Hepatocyte (in vitro differentiated cells): Measurements from ENCODE around the gene GOLT1A.

Experiments
- EZH2 ChIP-seq: fragments of 200-600 bp; sonication (generic); IDR thresholded peaks from 2 replicates; pipeline ENCODE4 v1.6.1; 2016; ENCODE audit warnings: antibody characterized with exemption, mild to moderate bottlenecking, borderline replicate concordance
- EZH2phosphoT487 ChIP-seq: fragments of 200-600 bp; sonication (generic); IDR thresholded peaks from one replicate; pipeline ENCODE4 v1.6.1; 2018; ENCODE audit warnings: antibody characterized with exemption, mild to moderate bottlenecking, low read depth, moderate library complexity; ENCODE audit not compliant: unreplicated experiment, severe bottlenecking
- TF ChIP-seq, protein P1 (sequence below): fragments of 200-600 bp; sonication (generic); IDR thresholded peaks from 2 replicates; pipeline ENCODE4 v1.5.1; 2016; ENCODE audit warnings: antibody characterized with exemption, mild to moderate bottlenecking; ENCODE audit not compliant: poor library complexity

- TF ChIP-seq, protein P1, sequence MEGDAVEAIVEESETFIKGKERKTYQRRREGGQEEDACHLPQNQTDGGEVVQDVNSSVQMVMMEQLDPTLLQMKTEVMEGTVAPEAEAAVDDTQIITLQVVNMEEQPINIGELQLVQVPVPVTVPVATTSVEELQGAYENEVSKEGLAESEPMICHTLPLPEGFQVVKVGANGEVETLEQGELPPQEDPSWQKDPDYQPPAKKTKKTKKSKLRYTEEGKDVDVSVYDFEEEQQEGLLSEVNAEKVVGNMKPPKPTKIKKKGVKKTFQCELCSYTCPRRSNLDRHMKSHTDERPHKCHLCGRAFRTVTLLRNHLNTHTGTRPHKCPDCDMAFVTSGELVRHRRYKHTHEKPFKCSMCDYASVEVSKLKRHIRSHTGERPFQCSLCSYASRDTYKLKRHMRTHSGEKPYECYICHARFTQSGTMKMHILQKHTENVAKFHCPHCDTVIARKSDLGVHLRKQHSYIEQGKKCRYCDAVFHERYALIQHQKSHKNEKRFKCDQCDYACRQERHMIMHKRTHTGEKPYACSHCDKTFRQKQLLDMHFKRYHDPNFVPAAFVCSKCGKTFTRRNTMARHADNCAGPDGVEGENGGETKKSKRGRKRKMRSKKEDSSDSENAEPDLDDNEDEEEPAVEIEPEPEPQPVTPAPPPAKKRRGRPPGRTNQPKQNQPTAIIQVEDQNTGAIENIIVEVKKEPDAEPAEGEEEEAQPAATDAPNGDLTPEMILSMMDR: no peak
- no peak for TF ChIP-seq EZH2
- no peak for TF ChIP-seq EZH2phosphoT487
Measured at GRCh38 chr1:204259196-204259595, 45.4 kb upstream of the GOLT1A start.
